Stomach (tissue), 9 donors: ENCODE measurements around the gene SRPRB. TPM values are rescaled to one million over a fixed set of nuclear protein-coding genes. Genes with fewer than 3 reads are reported as not detected.

Source experiments
- DNase-seq, 2 donors: peaks; one replicate each; pipeline versions ENCODE4 v3.0.0 to v3.0.0-alpha.2; 2013 to 2019
- H3K27ac ChIP-seq, 5 donors: fragments of 200-600 bp in 4 of 5; sonication (generic) in 4 of 5; one replicate each; pipeline ENCODE4 v1.5.1; 2013 to 2019; ENCODE audit warnings: mild to moderate bottlenecking in 1 of 5, moderate library complexity in 1 of 5
- H3K27me3 ChIP-seq, 3 donors: fragments of 200-600 bp; sonication (generic); one replicate each; pipeline ENCODE4 v1.5.1; 2017 to 2019; ENCODE audit warnings: mixed run types in 1 of 3
- H3K36me3 ChIP-seq, 4 donors: fragments of 200-600 bp; sonication (generic); 1 replicate in 3 of 4; 2 replicates in 1 of 4; pipeline ENCODE4 v1.5.1; 2016 to 2019
- H3K4me1 ChIP-seq, 4 donors: fragments of 200-600 bp; sonication (generic); one replicate each; pipeline ENCODE4 v1.5.1; 2016 to 2019
- H3K4me3 ChIP-seq, 4 donors: fragments of 200-600 bp; sonication (generic) in 3 of 4; one replicate each; pipeline ENCODE4 v1.5.1; 2016 to 2019; ENCODE audit warnings: mild to moderate bottlenecking in 1 of 4
- H3K9me3 ChIP-seq, 4 donors: fragments of 200-600 bp; sonication (generic); one replicate each; pipeline ENCODE4 v1.5.1; 2016 to 2019
- CTCF ChIP-seq, 7 experiments: fragments of 450-650 bp in 4 of 7; fragments of 200-600 bp in 3 of 7; sonication (generic) in 3 of 7; IDR thresholded peaks; one replicate each; pipeline ENCODE4 v1.5.1; 2016 to 2019; ENCODE audit warnings: antibody characterized with exemption in 7 of 7, control low read depth in 2 of 7, mild to moderate bottlenecking in 1 of 7
- EP300 ChIP-seq: sonication (generic); formaldehyde crosslinking; IDR thresholded peaks from one replicate; pipeline ENCODE4 v1.6.1; 2017; ENCODE audit warnings: antibody characterized with exemption
- POLR2A ChIP-seq, 4 donors: fragments of 450-650 bp; IDR thresholded peaks; one replicate each; pipeline ENCODE4 v1.6.1; 2016; ENCODE audit warnings: antibody characterized with exemption in 4 of 4, control low read depth in 2 of 4, mild to moderate bottlenecking in 1 of 4, moderate library complexity in 1 of 4
- POLR2AphosphoS5 ChIP-seq, 3 donors: sonication (generic); formaldehyde crosslinking; IDR thresholded peaks; one replicate each; pipeline ENCODE4 v1.6.1; 2016; ENCODE audit warnings: antibody characterized with exemption in 3 of 3
- WGBS, 5 donors: extraction: QIAGEN DNeasy Blood & Tissue Kit in 3 of 5; methylation state at CpG; one replicate each; pipeline versions ENCODE4 v1.1.5 to v1.1.7; 2013 to 2018; 5-methylcytosine and 5-hydroxymethylcytosine counted together
- intact Hi-C: fragments of 100-400 bp; cut with DNase I; formaldehyde crosslinking; loops from one replicate; pipeline ENCODE4 v1.15.1; 2023; ENCODE audit warnings: low total_unique reads
- polyA plus RNA-seq, 3 donors: library from polyadenylated mRNA; stranded (reverse); fragments of 200-250 nt; gene quantifications; one replicate each; pipeline ENCODE4 v1.2.3, GENCODE V29; 2013
- total RNA-seq, 5 donors: library from RNA; depleted of rRNA; stranded (reverse); fragments of >200 nt; gene quantifications; one replicate each; pipeline versions ENCODE4 v1.1.0 to v1.2.3, GENCODE V29; 2014 to 2016
- donor health status: healthy with polysubstance abuse.
- donor health status: Bipolar disorder and iron deficiency.
- donor health status: healthy.

Gene SRPRB
- total and polyA plus RNA-seq, 8 donors: 5.3 to 54.9 (median 18.2) TPM

- Histone ChIP-seq H3K27ac (no peak overlapping the region), H3K9me3 (no peaks in the 10 kb centered on the region), H3K27me3 (no peaks in the 10 kb centered on the region), H3K36me3 (no peaks in the 10 kb centered on the region), H3K4me1 (no peaks in the 10 kb centered on the region), H3K4me3 (no peak overlapping the region)
- intact Hi-C loops: no loop called here
- TF ChIP-seq EP300 (no peak), POLR2AphosphoS5 (IDR thresholded peaks at IDR 0.05) (no peak), POLR2A (IDR thresholded peaks at IDR 0.05) (no peak), CTCF (IDR thresholded peaks at IDR 0.05) (no peak)
- DNase-seq: no peak
- WGBS, 5 donors: 76 to 84% (median 82%) methylated on average over 1 of the region's 1 CpG
Observed at GRCh38 chr3:133758568-133758928, 47.1 kb upstream of the SRPRB start.

- no peak overlapping the region for H3K4me3 ChIP-seq
- H3K27ac ChIP-seq: no peak overlapping the region
- H3K4me1 ChIP-seq: no peaks in the 10 kb centered on the region
- H3K36me3 ChIP-seq: no peaks in the 10 kb centered on the region
- no peak for TF ChIP-seq POLR2AphosphoS5 (IDR thresholded peaks at IDR 0.05)
- no peak for TF ChIP-seq POLR2A (IDR thresholded peaks at IDR 0.05)
- no peak for TF ChIP-seq CTCF (IDR thresholded peaks at IDR 0.05)
- TF ChIP-seq EP300: no peak
- intact Hi-C loops: no loop called here
- H3K27me3 ChIP-seq: no peaks in the 10 kb centered on the region
- no peak for DNase-seq
- whole genome bisulfite sequencing, 5 donors: 78 to 88% (median 85%) methylated on average over 8 to 9 of the region's 9 CpGs
- H3K9me3 ChIP-seq: no peaks in the 10 kb centered on the region
Observed at GRCh38 chr3:133758964-133759739, 46.5 kb upstream of the SRPRB start.

- H3K36me3 ChIP-seq: no peaks in the 10 kb centered on the region
- WGBS, 5 donors: 64 to 73% (median 70%) methylated on average over 2 of the region's 2 CpGs
- no peak overlapping the region for H3K27ac ChIP-seq
- H3K27me3 ChIP-seq: no peaks in the 10 kb centered on the region
- H3K4me1 ChIP-seq: peaks cover 0 to 2% (median 0%) of the 10 kb centered on the region in 4 donors
- no peaks in the 10 kb centered on the region for H3K9me3 ChIP-seq
- DNase-seq: no peak
- TF ChIP-seq EP300: no peak
- TF ChIP-seq POLR2AphosphoS5 (IDR thresholded peaks at IDR 0.05): no peak
- TF ChIP-seq CTCF (IDR thresholded peaks at IDR 0.05): no peak
- TF ChIP-seq POLR2A (IDR thresholded peaks at IDR 0.05): no peak
- H3K4me3 ChIP-seq: no peak overlapping the region
- intact Hi-C loops: no loop called here
Observed at GRCh38 chr3:133759740-133760305, 45.8 kb upstream of the SRPRB start.

- Histone ChIP-seq H3K27me3 (no peaks in the 10 kb centered on the region), H3K4me3 (no peak overlapping the region), H3K4me1 (peaks cover 0 to 2% (median 0%) of the 10 kb centered on the region in 4 donors), H3K27ac (no peak overlapping the region), H3K9me3 (no peaks in the 10 kb centered on the region), H3K36me3 (no peaks in the 10 kb centered on the region)
- TF ChIP-seq POLR2A (IDR thresholded peaks at IDR 0.05): no peak
- TF ChIP-seq CTCF (IDR thresholded peaks at IDR 0.05): no peak
- no peak for TF ChIP-seq EP300
- TF ChIP-seq POLR2AphosphoS5 (IDR thresholded peaks at IDR 0.05): no peak
- WGBS, 5 donors: 84 to 100% (median 92%) methylated on average over 2 of the region's 2 CpGs
- intact Hi-C loops: no loop called here
- no peak for DNase-seq
Observed at GRCh38 chr3:133760916-133761315, 44.7 kb upstream of the SRPRB start.
